SK-N-SH treated with all-trans-retinoic acid at 6 μM for 48 hours (cell line): ENCODE measurements around the gene PRKCB.

ENCODE experiments used
- RARB ChIP-seq: fragments of 250-450 bp; sonication (Bioruptor Pico); IDR thresholded peaks from 2 replicates; pipeline ENCODE4 v1.8.0; 2021; ENCODE audit warnings: mild to moderate bottlenecking, moderate library complexity
- ZFP3 ChIP-seq: fragments of 250-450 bp; sonication (Bioruptor Pico); IDR thresholded peaks from 2 replicates; pipeline ENCODE4 v1.5.0; 2020; ENCODE audit warnings: mild to moderate bottlenecking, moderate library complexity
- ZFP30 ChIP-seq: fragments of 450-650 bp; formaldehyde crosslinking; IDR thresholded peaks from 2 replicates; pipeline ENCODE4 v1.5.0; 2022; ENCODE audit warnings: mild to moderate bottlenecking, moderate library complexity
- TF ChIP-seq, protein P1 (sequence below): fragments of 250-450 bp; sonication (Bioruptor Pico); IDR thresholded peaks from 2 replicates; pipeline ENCODE4 v1.8.0; 2020; ENCODE audit warnings: mild to moderate bottlenecking, moderate library complexity, borderline replicate concordance

DNA sequence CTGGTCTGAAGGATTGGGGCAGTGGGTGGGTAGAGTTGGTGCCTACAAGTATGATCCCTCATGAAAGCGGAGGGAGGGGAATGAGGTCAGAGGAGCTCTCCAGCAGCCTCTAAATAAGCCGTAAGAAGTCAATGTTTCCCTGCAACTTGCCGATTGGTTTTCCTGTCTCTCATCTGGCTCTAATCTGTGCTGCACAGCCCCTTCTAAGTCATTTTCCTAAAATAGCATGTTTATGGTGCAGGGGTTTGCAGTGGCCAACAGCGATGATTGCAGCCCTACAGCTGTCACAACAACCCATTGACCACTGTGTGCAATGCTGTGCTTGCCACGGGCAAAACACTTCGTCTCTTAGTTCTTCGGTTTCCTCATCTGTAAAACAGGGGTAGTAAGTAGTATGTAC lies 189.2 kb downstream of the PRKCB start:
- TF ChIP-seq, protein P1, sequence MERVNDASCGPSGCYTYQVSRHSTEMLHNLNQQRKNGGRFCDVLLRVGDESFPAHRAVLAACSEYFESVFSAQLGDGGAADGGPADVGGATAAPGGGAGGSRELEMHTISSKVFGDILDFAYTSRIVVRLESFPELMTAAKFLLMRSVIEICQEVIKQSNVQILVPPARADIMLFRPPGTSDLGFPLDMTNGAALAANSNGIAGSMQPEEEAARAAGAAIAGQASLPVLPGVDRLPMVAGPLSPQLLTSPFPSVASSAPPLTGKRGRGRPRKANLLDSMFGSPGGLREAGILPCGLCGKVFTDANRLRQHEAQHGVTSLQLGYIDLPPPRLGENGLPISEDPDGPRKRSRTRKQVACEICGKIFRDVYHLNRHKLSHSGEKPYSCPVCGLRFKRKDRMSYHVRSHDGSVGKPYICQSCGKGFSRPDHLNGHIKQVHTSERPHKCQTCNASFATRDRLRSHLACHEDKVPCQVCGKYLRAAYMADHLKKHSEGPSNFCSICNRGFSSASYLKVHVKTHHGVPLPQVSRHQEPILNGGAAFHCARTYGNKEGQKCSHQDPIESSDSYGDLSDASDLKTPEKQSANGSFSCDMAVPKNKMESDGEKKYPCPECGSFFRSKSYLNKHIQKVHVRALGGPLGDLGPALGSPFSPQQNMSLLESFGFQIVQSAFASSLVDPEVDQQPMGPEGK (CRISPR knock-in tag) = no peak
- TF ChIP-seq ZFP30 (no peak), RARB (CRISPR knock-in tag) (no peak), ZFP3 (CRISPR knock-in tag) (no peak)
